ENCODE data around the gene CSKMT.

DNA sequence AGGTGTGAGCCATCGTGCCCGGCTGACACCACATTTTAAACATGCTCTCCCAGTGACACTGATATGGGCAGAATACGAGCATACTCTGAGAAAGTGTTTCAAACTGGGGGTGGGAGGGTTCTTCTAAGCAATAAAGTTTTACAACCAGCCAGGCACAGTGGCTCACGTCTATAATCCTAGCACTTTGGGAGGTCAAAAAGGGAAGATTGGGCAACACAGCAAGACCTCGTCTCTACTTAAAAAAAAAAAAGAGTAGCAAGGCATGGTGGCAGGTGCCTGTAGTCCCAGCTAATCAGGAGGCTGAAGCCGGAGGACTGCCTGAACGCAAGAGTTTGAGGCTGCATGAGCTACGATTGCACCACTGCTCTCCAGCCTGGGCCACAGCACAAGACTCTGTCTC is 20.9 kb upstream of the CSKMT start:
- TF ChIP-seq, protein P1, sequence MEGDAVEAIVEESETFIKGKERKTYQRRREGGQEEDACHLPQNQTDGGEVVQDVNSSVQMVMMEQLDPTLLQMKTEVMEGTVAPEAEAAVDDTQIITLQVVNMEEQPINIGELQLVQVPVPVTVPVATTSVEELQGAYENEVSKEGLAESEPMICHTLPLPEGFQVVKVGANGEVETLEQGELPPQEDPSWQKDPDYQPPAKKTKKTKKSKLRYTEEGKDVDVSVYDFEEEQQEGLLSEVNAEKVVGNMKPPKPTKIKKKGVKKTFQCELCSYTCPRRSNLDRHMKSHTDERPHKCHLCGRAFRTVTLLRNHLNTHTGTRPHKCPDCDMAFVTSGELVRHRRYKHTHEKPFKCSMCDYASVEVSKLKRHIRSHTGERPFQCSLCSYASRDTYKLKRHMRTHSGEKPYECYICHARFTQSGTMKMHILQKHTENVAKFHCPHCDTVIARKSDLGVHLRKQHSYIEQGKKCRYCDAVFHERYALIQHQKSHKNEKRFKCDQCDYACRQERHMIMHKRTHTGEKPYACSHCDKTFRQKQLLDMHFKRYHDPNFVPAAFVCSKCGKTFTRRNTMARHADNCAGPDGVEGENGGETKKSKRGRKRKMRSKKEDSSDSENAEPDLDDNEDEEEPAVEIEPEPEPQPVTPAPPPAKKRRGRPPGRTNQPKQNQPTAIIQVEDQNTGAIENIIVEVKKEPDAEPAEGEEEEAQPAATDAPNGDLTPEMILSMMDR (IDR thresholded peaks at IDR 0.05) = no peak
- TF ChIP-seq POLR2A (IDR thresholded peaks at IDR 0.05) = no peak
